Right lobe of liver (tissue), 4 donors: ENCODE results near the gene PTPRD.

Experiments
- POLR2A ChIP-seq: fragments of 450-650 bp; IDR thresholded peaks from one replicate; pipeline ENCODE4 v1.6.1; 2017; ENCODE audit warnings: antibody characterized with exemption, mild to moderate bottlenecking
- TF ChIP-seq, protein P1 (sequence below), 4 donors: fragments of 200-600 bp in 3 of 4; fragments of 450-650 bp in 1 of 4; IDR thresholded peaks; one replicate each; pipeline versions ENCODE4 v1.5.1 to v1.8.0; 2016 to 2022; ENCODE audit warnings: antibody characterized with exemption in 4 of 4, mild to moderate bottlenecking in 2 of 4
- donor health status: DM: no; HTN: no; CAD: no.
- donor health status: DM: no; HTN: no; CAD: no.
- donor health status: DM: no; HTN: yes; CAD: no.

- TF ChIP-seq, protein P1, sequence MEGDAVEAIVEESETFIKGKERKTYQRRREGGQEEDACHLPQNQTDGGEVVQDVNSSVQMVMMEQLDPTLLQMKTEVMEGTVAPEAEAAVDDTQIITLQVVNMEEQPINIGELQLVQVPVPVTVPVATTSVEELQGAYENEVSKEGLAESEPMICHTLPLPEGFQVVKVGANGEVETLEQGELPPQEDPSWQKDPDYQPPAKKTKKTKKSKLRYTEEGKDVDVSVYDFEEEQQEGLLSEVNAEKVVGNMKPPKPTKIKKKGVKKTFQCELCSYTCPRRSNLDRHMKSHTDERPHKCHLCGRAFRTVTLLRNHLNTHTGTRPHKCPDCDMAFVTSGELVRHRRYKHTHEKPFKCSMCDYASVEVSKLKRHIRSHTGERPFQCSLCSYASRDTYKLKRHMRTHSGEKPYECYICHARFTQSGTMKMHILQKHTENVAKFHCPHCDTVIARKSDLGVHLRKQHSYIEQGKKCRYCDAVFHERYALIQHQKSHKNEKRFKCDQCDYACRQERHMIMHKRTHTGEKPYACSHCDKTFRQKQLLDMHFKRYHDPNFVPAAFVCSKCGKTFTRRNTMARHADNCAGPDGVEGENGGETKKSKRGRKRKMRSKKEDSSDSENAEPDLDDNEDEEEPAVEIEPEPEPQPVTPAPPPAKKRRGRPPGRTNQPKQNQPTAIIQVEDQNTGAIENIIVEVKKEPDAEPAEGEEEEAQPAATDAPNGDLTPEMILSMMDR (IDR thresholded peaks at IDR 0.05): no peak
- no peak for TF ChIP-seq POLR2A
Measured at GRCh38 chr9:10080012-10080411, 532.8 kb downstream of the PTPRD start.
